ENCODE measurements around the gene SHPK.

GRCh38 chr17:3632287-3632686 is 3.8 kb downstream of the SHPK start:
- TF ChIP-seq, protein P1, sequence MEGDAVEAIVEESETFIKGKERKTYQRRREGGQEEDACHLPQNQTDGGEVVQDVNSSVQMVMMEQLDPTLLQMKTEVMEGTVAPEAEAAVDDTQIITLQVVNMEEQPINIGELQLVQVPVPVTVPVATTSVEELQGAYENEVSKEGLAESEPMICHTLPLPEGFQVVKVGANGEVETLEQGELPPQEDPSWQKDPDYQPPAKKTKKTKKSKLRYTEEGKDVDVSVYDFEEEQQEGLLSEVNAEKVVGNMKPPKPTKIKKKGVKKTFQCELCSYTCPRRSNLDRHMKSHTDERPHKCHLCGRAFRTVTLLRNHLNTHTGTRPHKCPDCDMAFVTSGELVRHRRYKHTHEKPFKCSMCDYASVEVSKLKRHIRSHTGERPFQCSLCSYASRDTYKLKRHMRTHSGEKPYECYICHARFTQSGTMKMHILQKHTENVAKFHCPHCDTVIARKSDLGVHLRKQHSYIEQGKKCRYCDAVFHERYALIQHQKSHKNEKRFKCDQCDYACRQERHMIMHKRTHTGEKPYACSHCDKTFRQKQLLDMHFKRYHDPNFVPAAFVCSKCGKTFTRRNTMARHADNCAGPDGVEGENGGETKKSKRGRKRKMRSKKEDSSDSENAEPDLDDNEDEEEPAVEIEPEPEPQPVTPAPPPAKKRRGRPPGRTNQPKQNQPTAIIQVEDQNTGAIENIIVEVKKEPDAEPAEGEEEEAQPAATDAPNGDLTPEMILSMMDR (IDR thresholded peaks at IDR 0.05; ENCODE audit: insufficient read depth, low read depth, low read length) = no peak
- TF ChIP-seq EZH2 (IDR thresholded peaks at IDR 0.05; ENCODE audit: insufficient read depth, low read length) = no peak

Data from astrocyte (in vitro differentiated cells and primary cell).